Esophagus squamous epithelium (tissue), 4 donors: ENCODE results near the gene PCSK5.

ENCODE experiments used
- POLR2A ChIP-seq, 4 donors: fragments of 450-650 bp; IDR thresholded peaks; one replicate each; pipeline ENCODE4 v1.6.1; 2017; ENCODE audit warnings: antibody characterized with exemption in 4 of 4, mild to moderate bottlenecking in 4 of 4, moderate library complexity in 3 of 4
- TF ChIP-seq, protein P1 (sequence below), 6 experiments: fragments of 450-650 bp in 4 of 6; fragments of 200-600 bp in 2 of 6; sonication (generic) in 2 of 6; IDR thresholded peaks; one replicate each; pipeline ENCODE4 v1.5.1; 2016 to 2019; ENCODE audit warnings: antibody characterized with exemption in 6 of 6, mild to moderate bottlenecking in 4 of 6, moderate library complexity in 4 of 6

- TF ChIP-seq, protein P1, sequence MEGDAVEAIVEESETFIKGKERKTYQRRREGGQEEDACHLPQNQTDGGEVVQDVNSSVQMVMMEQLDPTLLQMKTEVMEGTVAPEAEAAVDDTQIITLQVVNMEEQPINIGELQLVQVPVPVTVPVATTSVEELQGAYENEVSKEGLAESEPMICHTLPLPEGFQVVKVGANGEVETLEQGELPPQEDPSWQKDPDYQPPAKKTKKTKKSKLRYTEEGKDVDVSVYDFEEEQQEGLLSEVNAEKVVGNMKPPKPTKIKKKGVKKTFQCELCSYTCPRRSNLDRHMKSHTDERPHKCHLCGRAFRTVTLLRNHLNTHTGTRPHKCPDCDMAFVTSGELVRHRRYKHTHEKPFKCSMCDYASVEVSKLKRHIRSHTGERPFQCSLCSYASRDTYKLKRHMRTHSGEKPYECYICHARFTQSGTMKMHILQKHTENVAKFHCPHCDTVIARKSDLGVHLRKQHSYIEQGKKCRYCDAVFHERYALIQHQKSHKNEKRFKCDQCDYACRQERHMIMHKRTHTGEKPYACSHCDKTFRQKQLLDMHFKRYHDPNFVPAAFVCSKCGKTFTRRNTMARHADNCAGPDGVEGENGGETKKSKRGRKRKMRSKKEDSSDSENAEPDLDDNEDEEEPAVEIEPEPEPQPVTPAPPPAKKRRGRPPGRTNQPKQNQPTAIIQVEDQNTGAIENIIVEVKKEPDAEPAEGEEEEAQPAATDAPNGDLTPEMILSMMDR (IDR thresholded peaks at IDR 0.05), result no peak
- no peak for TF ChIP-seq POLR2A (IDR thresholded peaks at IDR 0.05)
These were observed 16.1 kb downstream of the PCSK5 start for GRCh38 chr9:75906531-75906930.
